OCI-M2 (cell line): ENCODE results near the gene CISD3.
A peak's percentile ranks its signal among the peaks of the same experiment; 100 is the strongest.

ENCODE experiments used
- DNase-seq: peaks from one replicate; lab custom pipeline; 2025; ENCODE audit not compliant: unreplicated experiment; lab: John Stamatoyannopoulos, UW

The CISD3 gene, protein sequence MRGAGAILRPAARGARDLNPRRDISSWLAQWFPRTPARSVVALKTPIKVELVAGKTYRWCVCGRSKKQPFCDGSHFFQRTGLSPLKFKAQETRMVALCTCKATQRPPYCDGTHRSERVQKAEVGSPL

DNA sequence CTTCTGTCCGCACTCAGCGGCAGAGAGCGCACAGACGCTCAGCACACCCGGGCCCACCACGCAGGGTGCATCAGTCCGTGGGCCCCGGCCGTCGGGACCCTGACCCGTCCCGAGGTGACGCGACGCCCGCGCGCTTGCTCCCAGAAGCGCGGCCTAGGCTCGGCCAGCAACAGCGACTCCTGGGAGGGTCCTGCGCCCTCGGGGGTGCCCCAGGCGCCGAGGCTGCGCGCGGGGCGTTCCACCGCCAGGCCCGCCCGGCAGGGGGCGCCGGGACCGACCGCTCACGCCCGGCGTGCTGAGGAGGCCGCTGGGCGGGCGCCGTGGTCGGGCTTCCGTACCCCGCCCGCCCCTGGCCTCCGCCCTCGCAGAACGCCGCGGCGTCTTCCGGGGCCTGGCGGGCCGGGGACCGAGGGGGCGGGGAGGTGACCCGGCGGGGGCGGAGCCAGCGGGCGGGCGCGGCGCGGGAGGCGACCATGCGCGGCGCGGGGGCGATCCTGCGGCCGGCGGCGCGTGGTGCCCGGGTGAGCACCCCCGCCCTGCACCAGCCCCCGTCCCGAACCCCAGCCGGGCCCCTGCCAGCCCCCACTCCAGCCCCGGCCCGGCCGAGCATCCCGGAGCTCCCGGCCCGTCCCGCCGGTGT lies at the start of gene CISD3:
TSS of gene CISD3 (plus strand) at position 456 of the 640 bp plus-strand sequence. CDS start at position 474, 18 bp downstream.
- no peak for DNase-seq

DNA sequence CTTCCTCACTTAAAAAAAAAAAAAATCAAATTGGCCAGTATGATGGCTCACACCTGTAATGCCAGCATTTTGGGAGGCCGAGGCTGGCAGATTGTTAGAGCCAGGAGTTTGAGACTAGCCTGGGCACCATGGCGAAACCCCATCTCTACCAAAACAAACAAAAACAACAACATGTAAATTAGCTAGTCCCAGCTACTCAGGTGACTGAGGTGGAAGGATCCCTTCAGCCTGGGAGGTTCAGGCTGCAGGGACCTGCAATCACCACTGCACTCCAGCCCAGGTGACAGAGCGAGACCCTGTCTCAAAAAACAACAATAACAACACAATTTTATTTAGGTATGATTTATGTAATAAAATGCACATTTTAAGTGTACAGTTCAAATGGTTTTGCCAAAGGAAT lies 49.0 kb upstream of the CISD3 start:
- no peak for DNase-seq

DNA sequence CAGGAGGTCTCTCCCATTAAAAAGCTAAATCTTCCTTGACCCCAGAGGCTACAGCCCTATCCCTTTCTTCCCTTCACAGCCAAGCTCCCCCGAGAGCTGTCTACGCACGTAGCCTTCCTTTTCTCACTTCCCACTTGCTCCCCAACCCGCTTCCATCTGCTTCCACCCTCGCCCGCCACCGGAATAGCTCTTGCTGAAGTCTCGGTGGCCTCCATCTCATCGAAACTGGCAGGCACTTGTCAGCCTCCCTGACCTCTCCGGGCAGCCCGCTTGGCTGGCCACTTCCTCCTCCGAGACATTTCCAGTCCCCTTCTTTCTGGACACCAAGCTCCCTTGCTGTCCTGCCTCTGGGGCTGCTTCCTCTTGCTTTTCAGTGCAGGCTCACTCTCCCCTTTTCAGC lies 44.6 kb upstream of the CISD3 start:
- DNase-seq = no peak

DNA sequence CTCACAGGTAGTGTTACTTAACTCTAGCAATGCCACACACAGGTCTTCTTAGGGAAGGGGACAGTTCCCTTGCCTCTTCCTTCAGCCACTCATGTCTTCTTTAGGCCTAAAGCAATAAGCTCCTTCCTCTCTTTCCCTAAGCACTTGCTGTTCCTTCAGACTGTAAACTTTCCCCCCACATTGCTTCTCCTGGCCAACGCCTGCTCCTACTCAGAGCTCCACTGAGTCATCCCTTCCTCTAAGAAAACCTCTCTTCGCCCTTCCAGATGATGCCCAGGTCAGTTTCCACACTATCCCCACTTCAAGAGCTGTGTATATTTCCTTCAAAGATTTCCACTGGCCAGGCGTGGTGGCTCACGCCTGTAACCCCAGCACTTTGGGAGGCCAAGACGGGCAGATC lies 42.9 kb upstream of the CISD3 start:
- no peak for DNase-seq

GRCh38 chr17:38690386-38690785 lies 39.8 kb upstream of the CISD3 start:
- no peak for DNase-seq

DNA sequence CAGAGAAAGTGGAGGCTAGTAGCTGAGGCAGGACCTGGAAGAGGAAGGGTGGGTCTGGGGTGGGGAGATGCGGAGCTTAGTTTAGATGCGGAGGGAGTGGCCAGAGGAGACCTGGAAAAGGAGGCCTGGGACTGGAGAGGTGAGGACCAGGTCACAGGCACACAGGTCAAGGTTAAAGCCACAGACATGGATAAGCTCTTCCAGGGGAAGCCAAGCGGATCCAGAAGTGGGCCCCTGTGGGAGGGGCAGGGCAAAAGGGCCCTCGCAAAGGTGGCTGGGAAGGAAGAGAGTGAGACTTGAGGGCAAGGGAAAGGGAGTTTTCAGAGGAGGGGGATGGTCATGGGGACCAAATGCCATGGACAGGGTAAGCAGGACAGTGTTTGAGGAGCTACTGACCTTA lies 39.0 kb upstream of the CISD3 start:
- no peak for DNase-seq

DNA sequence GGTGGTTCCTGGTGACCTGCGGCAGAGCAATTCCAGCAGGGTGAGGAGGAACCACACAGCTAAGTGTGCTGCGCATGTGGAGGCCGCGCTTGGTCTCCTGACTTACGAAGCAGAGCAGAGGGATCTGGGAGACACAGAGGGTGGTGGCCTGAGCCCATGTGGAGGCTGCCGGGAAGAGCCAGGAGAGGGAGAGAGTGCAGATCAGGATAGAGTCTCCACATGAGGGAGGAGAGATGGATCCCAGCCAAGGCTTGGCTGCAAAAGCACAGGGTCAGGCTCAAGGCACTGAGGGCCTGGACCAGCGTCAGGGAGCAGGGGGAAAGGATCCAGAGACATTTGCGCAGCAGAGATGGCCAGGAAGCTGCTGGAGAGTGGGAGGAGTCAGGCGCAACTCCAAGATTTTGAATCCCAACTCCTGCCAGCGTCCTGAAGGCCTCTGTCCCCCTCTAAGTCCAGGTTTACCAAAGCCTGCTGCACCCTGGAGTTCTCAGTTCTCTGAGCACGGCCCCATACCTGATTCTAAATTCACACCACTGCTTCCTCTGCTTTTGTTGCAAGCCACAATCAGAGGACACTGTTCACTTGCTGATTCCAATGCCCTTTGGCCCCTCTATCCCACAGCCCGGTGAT lies 36.3 kb upstream of the CISD3 start:
- no peak for DNase-seq

DNA sequence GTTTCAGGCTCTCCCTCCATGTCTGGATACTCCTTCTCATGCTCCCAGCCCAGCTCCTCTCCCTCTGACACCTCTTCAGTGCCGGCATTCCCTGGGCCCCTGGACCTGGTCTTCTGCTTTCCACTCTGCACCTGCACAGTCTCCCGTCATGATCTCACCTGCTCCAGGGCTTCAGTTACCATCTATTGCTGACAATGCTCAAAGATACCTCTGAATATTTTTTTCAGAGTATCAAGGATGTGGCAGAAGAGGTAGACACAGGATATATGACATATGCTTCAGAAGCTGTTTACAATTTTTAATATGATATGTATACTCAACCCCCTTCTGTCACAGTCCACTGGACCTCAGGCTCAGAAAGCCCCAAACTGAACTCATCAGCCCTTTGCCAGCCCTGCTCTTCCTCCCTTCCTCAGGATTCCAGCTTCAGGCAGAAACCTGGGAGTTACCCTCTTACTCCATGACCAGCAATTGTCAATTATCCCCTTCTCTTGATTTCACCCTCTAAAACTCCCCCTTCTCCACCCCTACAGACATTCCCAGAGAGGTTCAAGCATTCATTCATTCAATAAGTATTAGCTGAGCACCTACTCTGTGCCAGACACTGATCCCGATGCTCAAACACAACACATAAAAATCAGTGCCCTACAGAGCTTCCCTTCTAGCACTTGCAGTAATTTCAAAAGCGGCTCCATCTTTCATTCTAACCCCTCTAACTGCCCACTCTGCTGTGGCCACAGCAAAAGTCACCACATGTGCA lies 32.9 kb upstream of the CISD3 start:
- DNase-seq = no peak

DNA sequence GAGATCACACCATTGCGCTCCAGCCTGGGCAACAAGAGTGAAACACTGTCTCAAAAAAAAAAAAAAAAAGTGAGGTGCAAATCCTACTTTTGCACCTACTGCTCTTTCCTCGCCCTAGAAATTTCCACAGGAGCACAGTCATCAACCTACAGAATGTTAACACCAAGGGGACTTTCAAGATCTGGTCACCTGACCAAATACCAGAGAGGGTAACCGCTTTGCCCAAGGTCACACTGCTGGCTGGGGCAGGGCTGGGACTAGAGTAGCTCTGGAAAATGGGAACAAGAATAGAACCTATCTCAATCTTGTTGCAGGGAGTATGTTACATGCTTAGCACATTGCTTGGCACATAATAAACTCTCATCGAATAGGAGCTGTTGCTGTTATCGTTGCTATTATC lies 31.4 kb upstream of the CISD3 start:
- DNase-seq = no peak

GRCh38 chr17:38701504-38702165 lies 28.5 kb upstream of the CISD3 start:
- DNase-seq = no peak

- DNase-seq = no peak
These were observed 27.8 kb upstream of the CISD3 start for GRCh38 chr17:38702166-38702915.

DNA sequence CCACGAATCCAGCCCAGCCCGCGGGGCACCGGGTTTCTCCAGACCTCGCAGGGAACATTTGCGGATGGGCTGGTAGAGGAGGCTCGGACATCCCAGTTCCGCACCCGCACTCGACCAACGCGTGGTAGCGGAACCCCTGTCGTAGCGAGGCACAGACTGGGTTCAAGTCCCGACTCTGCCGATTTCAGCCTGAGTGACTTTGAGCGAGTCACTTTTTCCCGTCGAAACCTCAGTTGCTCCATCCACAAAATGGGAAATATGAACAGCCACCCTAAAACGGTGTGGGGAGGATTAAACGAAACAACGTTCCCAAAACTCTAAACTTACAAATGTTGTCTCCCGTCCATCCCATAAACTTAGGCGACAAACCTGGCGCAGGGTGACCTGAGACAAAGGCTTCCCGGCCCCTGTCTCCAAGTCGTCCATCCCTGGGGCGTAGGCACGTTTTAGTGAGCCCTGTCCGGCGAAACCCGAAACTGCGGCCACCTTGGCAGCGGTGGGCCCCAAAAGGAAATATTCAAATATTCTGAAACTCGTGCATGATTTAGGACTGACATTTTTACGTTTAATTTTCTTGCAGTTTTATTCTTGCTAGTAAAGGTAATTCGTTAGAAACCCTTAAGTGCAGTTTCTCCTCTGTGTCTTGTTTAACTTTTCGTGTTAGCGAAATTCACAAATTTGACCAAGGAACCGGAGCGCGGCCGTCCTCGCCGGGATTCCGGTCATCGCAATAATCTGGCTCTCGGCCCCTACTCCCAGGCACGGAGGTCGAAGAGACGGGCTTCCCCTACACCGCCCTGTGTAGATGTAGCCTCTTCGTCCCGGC lies 27.0 kb upstream of the CISD3 start:
- no peak for DNase-seq

DNA sequence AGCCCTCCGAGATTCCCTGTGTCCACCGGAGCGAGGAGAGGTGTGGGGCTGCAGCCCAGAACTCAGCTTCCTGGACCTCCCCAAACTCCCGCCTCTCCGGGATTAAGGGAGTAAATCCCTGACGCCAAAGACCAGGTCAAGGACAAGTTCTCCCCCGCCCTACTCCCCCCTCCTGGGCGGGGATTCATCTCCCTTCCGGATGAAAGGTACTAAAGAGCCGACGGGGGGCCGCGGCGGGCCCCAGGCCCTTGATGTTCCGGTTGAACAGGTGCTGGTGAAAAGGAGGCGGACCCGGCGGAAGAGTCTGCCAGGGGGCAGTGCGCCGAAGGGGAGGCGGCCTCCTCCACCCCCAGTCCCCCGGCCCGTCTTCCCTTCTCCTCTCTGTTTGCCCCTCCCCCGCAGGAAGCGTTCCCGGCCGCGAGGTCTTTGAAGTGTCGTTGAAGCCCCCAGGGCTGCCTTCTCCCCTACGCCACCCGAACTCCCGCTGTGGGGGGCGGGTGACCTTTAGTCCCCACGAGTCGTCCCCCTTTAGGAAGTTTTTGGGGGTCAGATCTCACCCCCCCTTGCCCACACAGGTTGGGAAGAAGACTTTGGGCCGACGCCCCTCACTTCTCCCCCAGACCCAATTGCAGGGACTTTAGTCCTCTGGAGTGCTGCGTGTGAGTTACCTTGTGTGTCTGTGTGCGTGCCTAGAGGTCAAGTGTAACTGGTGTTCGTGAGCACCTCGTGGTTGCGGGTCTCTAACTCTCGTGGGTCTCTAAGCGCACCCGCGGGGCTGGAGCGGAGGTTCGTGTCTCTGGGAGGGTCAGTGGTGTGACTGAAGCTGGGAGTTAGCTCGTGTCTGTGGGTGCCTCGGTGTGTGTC lies 26.2 kb upstream of the CISD3 start:
- peak; percentile 31 for DNase-seq

DNA sequence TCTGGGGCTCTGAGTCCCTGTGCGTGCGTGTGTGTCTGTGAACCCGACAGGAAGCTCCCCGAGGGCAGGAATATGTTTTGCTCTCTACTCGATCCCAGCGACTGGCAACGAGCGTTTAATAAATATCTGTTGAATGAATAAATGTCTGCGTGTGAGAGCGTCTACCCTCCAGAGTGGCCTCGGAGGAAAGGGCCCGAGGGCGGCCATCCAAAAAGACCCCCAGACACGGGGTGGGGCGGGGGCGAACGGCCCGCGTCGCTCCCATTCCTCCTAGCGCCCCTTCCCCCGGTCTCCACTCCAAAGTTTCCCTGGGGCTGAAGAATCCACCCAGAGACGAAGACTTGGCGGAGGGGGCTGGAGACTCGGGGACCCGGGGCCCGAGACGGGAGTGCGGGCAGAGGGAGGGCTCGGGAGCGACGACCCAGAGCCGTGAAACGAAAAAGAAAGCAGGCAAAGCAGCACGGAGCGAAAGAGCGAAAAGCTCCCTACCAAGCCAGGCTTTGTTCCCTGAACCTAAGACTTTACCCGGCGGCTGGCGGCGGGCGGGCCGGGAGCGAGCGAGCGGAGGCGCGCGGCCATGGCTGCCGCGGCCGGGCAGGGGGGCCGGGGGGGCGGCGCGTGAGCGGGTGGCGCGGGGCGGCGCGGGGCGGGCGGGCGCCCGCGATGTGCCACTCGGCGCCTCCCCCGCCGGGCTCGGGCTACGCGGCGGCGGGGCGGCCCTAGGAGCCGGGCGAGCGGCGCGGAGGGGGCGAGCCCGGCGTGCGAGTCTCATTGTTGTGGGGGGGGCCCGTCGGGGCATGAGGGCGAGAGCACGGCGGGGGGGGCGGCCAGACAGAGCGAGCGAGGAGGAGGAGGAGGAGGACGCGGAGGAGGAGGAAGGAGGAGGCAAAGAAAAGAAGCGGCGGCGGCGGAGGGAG lies 25.3 kb upstream of the CISD3 start, which contains the start of gene MLLT6:
TSS of gene MLLT6 (plus strand) at position 668 of the 917 bp plus-strand sequence. CDS start 360 bp downstream, outside the sequence.
- DNase-seq = no peak

GRCh38 chr17:38705523-38705802 lies 24.7 kb upstream of the CISD3 start:
- no peak for DNase-seq

DNA sequence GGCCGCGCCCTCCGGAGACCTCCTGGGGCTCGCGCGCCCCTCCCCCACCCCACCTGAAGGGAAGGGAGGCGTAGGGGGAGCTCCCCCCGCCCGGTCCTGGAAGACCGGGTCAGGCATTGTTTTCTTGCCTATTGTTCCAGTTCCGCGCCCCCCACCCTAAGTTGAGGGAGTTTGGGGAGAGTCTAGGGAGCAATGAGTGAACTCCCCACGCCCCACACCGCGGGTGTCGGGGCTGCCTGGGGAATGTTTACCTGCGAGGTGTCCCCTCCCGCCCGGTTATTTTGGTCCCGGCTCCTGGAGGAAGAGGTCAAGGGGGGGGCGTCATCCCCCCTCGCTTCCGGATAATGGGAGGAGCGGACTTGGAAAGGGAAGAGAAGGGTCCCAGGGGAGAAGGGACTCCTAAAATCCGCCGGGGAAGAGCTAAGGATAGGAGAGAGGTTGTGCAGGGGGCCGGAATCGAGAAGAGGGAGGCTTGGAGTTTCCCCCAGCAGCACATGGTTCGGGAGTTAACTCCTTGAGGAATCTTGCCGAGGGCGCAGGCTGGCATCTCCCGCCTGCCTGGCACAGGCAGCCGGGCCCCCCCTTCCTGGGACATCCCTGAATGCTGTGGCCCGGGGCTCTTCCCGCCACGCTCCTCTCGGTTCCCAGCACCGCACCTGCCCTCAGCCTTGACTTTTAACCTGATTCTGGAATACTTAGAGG lies 24.2 kb upstream of the CISD3 start:
- no peak for DNase-seq

GRCh38 chr17:38706505-38707216 lies 23.5 kb upstream of the CISD3 start:
- DNase-seq = no peak
